ENCODE results near the gene PEX14.

GRCh38 chr1:10672343-10673050 lies 197.7 kb downstream of the PEX14 start:
- TF ChIP-seq, protein P1, sequence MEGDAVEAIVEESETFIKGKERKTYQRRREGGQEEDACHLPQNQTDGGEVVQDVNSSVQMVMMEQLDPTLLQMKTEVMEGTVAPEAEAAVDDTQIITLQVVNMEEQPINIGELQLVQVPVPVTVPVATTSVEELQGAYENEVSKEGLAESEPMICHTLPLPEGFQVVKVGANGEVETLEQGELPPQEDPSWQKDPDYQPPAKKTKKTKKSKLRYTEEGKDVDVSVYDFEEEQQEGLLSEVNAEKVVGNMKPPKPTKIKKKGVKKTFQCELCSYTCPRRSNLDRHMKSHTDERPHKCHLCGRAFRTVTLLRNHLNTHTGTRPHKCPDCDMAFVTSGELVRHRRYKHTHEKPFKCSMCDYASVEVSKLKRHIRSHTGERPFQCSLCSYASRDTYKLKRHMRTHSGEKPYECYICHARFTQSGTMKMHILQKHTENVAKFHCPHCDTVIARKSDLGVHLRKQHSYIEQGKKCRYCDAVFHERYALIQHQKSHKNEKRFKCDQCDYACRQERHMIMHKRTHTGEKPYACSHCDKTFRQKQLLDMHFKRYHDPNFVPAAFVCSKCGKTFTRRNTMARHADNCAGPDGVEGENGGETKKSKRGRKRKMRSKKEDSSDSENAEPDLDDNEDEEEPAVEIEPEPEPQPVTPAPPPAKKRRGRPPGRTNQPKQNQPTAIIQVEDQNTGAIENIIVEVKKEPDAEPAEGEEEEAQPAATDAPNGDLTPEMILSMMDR (IDR thresholded peaks at IDR 0.05 in 4 of 5, conservative IDR thresholded peaks at IDR 0.05 in 1 of 5), result no peak
- no peak for TF ChIP-seq POLR2A (IDR thresholded peaks at IDR 0.05)
